Immature natural killer cell (primary cell): Measurements from ENCODE around the gene FIG4. TPM values are rescaled to one million over a fixed set of nuclear protein-coding genes. Genes with fewer than 3 reads are reported as not detected.
"Not testable (repeated sequence)": the region's sequence is repeated elsewhere in the genome, so short reads cannot be mapped to it uniquely, and the experiment has no call there.

Experiments used
- DNase-seq, 3 donors: peaks; one replicate each; pipeline ENCODE4 v3.0.0; 2022; ENCODE audit warnings: mixed read lengths in 1 of 3
- H3K27ac Mint-ChIP-seq, 6 donors: one replicate each; pipeline ENCODE4 v1.8.0; 2020; ENCODE audit warnings: mixed read lengths in 6 of 6, mild to moderate bottlenecking in 5 of 6, inconsistent platforms in 4 of 6, moderate library complexity in 3 of 6
- H3K27me3 Mint-ChIP-seq, 3 donors: one replicate each; pipeline ENCODE4 v1.8.0; 2020 to 2021; ENCODE audit warnings: low read depth in 3 of 3, mild to moderate bottlenecking in 3 of 3, mixed read lengths in 3 of 3, moderate library complexity in 3 of 3, inconsistent platforms in 1 of 3
- H3K36me3 Mint-ChIP-seq, 3 donors: one replicate each; pipeline ENCODE4 v1.8.0; 2020; ENCODE audit warnings: mixed read lengths in 3 of 3, inconsistent platforms in 2 of 3, mild to moderate bottlenecking in 2 of 3
- H3K4me1 Mint-ChIP-seq, 2 donors: one replicate each; pipeline ENCODE4 v1.8.0; 2020; ENCODE audit warnings: inconsistent platforms in 2 of 2, mild to moderate bottlenecking in 2 of 2, mixed read lengths in 2 of 2, moderate library complexity in 1 of 2
- H3K4me3 Mint-ChIP-seq, 5 donors: one replicate each; pipeline ENCODE4 v1.8.0; 2020; ENCODE audit warnings: mild to moderate bottlenecking in 5 of 5, mixed read lengths in 5 of 5, inconsistent platforms in 3 of 5, moderate library complexity in 3 of 5
- H3K9me3 Mint-ChIP-seq, 6 donors: one replicate each; pipeline ENCODE4 v1.8.0; 2020; ENCODE audit warnings: mild to moderate bottlenecking in 6 of 6, mixed read lengths in 6 of 6, inconsistent platforms in 4 of 6, moderate library complexity in 3 of 6
- polyA plus RNA-seq, 3 donors: library from polyadenylated mRNA; unstranded; fragments of 300-500 nt; fragmentation: Illumina TruSeq; gene quantifications; one replicate each; pipeline ENCODE4 v1.2.3, GENCODE V29; 2021

The FIG4 gene
- polyA plus RNA-seq, 3 donors from 2014 or later, result 38.4 to 43.2 (median 39.7) TPM

DNA sequence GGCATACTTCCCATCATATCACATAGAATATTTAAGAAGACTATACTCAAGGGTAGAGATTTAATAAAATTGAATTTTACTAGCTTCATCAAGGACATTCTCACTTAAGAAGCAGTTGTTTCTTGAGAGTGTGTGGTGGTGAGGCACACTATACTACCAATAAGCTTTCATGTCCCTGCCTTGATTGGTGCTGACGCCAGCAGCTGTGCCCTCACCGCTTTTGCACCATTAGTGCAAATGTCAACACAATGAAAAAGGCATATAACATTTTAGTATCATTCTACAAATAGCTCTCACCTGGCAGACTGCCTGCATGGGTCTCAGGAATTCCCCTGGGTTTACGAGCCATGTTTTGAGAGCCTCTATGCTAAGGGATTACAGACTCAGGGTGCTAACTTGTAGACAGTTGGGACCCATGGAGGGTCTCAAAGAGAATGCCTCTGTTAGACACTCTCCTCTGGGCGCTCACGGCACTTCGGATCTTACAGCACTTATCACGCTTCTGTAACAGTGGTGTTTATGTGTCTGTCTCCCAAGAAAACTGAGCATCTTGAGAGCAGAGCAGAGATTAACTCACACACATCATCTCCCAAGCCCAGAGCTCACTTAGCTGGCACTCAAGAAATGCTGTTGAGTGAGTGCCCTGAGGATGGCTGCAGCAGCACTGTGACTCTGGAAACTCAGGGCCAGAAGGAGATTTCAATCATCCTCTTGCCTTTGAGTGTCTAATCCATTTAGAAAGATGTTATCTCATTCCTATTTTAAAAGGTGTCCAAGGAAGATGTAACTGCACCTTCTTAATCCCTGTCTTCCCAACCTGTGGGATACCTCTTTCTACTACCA is 143.7 kb downstream of the FIG4 start:
- Mint-ChIP-seq H3K27me3 (peaks cover 2 to 4% (median 2%) of the 10 kb centered on the region in 3 donors), H3K4me1 (no peaks in the 10 kb centered on the region), H3K36me3 (peaks cover 5 to 27% (median 17%) of the 10 kb centered on the region in 3 donors)

GRCh38 chr6:109840034-109840433 is 148.9 kb downstream of the FIG4 start:
- H3K27me3 Mint-ChIP-seq, result peaks cover 0 to 4% (median 2%) of the 10 kb centered on the region in 3 donors
- no peaks in the 10 kb centered on the region for H3K4me1 Mint-ChIP-seq
- H3K9me3 Mint-ChIP-seq, result no peaks in the 10 kb centered on the region
- no peak for DNase-seq
- no peaks in the 10 kb centered on the region for H3K36me3 Mint-ChIP-seq
- no peak overlapping the region for H3K27ac Mint-ChIP-seq
- no peak overlapping the region for H3K4me3 Mint-ChIP-seq

More for the DNA sequence above, 143.7 kb downstream of the FIG4 start:
- H3K4me3 Mint-ChIP-seq, result no peak overlapping the region
- H3K27ac Mint-ChIP-seq, result peak overlapping the region in 1 of 6 donors; percentile 45
- DNase-seq, result no peak
- H3K9me3 Mint-ChIP-seq, result peaks cover 0 to 2% (median 0%) of the 10 kb centered on the region in 6 donors

DNA sequence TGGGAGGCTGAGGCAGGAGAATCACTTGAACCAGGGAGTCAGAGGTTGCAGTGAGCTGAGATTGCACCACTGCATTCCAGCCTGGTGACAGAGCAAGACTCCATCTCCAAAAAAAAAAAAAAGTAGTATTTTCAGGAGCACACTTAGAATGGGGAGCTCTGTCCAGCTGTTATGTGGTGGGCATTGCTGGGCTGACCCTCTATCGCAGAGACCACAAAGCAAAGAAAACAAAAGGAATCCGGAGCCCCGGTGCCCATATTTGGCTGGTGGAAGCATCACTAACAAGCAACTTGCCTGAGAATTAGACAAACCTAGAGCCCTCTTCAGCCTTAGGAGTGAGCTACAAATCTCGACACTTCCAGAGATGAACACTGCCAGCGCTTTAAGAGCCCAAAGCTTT is 149.7 kb downstream of the FIG4 start:
- Mint-ChIP-seq H3K4me3 (no peak overlapping the region), H3K9me3 (no peaks in the 10 kb centered on the region), H3K4me1 (no peaks in the 10 kb centered on the region), H3K27ac (no peak overlapping the region), H3K36me3 (no peaks in the 10 kb centered on the region), H3K27me3 (peaks cover 0 to 4% (median 2%) of the 10 kb centered on the region in 3 donors)
- DNase-seq, result no peak

DNA sequence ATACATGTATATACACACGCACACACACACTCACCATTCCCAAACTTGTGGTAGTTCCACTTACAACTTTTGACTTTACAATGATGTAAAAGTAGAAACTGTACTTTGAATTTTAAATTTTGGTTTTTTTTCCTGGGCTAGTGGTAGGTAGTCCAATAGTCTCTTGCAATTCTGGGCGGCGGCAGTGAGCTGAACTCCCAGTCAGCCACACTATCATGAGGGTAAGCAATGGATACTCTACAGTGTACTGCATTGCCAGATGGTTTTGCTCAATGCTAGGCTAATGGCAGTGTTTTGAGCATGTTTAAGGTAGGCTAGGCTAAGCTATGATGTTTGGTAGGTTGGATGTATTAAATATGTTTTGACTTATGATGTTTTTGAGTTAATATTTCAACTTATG is 150.8 kb downstream of the FIG4 start:
- H3K27me3 Mint-ChIP-seq, result peaks cover 0 to 4% (median 2%) of the 10 kb centered on the region in 3 donors
- H3K9me3 Mint-ChIP-seq, result no peaks in the 10 kb centered on the region
- DNase-seq, result no peak
- H3K27ac Mint-ChIP-seq, result no peak overlapping the region
- no peaks in the 10 kb centered on the region for H3K4me1 Mint-ChIP-seq
- H3K36me3 Mint-ChIP-seq, result no peaks in the 10 kb centered on the region
- H3K4me3 Mint-ChIP-seq, result no peak overlapping the region

GRCh38 chr6:109852713-109853112 is 161.6 kb downstream of the FIG4 start:
- no peak for DNase-seq
- Mint-ChIP-seq H3K4me3 (no peak overlapping the region), H3K9me3 (no peaks in the 10 kb centered on the region), H3K4me1 (no peaks in the 10 kb centered on the region), H3K27me3 (peaks cover 0 to 3% (median 3%) of the 10 kb centered on the region in 3 donors), H3K36me3 (peaks cover 0 to 4% (median 0%) of the 10 kb centered on the region in 3 donors), H3K27ac (no peak overlapping the region)

- Mint-ChIP-seq H3K27me3 (peaks cover 0 to 3% (median 3%) of the 10 kb centered on the region in 3 donors), H3K4me3 (no peak overlapping the region), H3K9me3 (no peaks in the 10 kb centered on the region), H3K27ac (no peak overlapping the region), H3K4me1 (no peaks in the 10 kb centered on the region), H3K36me3 (peaks cover 0 to 4% (median 0%) of the 10 kb centered on the region in 3 donors)
- DNase-seq, result no peak
These were observed 162.3 kb downstream of the FIG4 start for GRCh38 chr6:109853426-109853825.

DNA sequence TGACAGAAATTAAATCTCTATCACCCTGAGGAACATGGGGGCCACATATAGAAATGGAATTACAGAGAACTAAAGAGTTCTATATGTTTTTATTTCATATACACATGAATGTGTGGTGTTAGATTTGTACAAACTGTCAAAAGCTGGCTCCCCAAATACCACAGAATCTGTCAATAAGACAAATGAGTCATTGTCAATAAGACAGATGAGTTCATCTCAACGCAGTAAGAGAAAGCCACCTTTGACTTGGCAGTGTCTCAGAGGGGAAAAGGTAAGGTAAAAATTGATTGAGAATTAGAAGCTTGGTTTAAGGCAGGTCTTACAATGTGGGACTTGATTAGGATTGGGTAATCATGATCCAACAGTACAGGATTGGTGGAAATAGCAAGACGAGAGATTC is 162.9 kb downstream of the FIG4 start:
- Mint-ChIP-seq H3K4me3 (no peak overlapping the region), H3K36me3 (peaks cover 0 to 2% (median 0%) of the 10 kb centered on the region in 3 donors), H3K9me3 (no peaks in the 10 kb centered on the region), H3K4me1 (no peaks in the 10 kb centered on the region), H3K27ac (no peak overlapping the region), H3K27me3 (peaks cover 0 to 3% (median 3%) of the 10 kb centered on the region in 3 donors)
- no peak for DNase-seq

DNA sequence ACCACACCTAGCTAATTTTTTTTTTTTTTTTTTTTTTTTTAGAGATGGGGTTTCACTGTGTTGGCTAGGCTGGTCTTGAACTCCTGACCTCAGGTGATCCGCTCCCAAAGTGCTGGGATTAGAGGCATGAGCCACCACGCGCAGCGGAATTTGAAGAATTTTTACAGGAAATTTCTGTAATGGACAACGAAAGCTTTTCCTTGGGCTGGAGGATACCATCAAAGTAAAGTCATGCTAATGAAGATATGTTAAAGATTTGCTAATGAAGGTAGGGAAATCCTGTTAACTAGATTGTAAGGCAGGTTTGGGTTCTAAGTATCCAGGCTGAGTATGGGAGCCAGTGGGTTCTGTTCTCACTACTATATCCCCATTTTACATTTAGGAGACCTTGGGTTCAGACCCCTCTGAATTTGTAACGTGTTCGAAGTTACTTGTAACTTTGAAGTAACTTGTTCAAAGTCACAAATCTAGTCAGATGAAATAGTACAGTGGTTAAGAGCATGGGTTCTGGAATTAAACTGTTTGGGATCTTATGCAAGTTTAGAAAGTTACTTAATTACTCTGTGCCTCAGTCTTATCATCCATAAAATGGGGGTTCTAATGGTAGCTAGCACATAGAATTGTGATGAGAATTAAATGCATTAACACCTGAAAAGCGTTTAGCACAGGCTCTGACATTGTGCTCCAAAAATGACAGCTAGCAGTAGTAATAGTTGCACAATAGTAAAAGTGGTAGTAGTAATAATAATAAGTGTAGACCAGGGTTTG is 163.6 kb downstream of the FIG4 start:
- Mint-ChIP-seq H3K4me3 (no peak overlapping the region), H3K9me3 (no peaks in the 10 kb centered on the region), H3K27ac (no peak overlapping the region), H3K36me3 (no peaks in the 10 kb centered on the region), H3K27me3 (peaks cover 0 to 3% (median 3%) of the 10 kb centered on the region in 3 donors), H3K4me1 (no peaks in the 10 kb centered on the region)
- no peak for DNase-seq

DNA sequence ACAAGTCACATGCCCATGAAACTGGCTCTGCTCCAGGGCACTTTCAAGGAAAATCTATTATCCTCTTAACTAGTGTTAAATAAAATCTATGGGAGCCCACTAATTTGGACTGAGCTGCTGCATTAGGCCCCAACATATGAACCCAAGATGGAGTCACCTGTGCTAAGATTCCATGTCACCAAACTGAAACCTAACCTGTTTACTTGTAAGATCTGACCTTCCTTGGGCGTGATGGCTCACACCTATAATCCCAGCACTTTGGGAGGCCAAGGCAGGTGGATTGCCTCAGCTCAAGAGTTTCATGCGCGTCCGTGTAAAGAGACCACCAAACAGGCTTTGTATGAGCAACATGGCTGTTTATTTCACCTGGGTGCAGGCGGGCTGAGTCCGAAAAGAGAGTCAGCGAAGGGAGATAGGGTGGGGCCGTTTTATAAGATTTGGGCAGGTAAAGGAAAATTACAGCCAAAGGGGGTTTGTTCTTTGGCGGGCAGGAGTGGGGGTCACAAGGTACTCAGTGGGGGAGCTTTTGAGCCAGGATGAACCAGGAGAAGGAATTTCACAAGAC is 164.5 kb downstream of the FIG4 start:
- H3K27ac Mint-ChIP-seq, H3K4me3 Mint-ChIP-seq, DNase-seq, H3K9me3 Mint-ChIP-seq, H3K27me3 Mint-ChIP-seq, H3K4me1 Mint-ChIP-seq, H3K36me3 Mint-ChIP-seq: not testable (repeated sequence)

DNA sequence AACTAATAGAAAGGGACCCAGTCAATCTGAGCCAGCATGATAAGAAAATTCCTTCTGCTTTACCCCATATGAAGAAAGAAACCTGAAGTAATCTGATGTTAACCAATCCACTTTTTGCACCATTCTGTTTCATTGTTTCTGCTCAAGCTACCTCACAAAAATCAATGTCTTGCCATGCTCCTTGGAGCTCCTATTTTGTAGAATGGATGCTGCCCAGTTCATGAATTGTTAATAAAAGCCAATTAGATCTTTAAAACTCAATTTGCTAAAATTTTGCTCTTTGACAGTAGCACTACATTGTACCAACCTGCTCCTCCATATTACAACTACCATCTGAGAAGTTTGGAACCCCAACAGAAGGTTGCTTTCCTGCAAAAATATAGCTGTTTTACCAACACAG is 170.8 kb downstream of the FIG4 start:
- H3K4me3 Mint-ChIP-seq, result no peak overlapping the region
- no peak overlapping the region for H3K27ac Mint-ChIP-seq
- H3K27me3 Mint-ChIP-seq, result peaks cover 0 to 4% (median 3%) of the 10 kb centered on the region in 3 donors
- H3K4me1 Mint-ChIP-seq, result no peaks in the 10 kb centered on the region
- DNase-seq, result no peak
- H3K9me3 Mint-ChIP-seq, result peaks cover 0 to 5% (median 1%) of the 10 kb centered on the region in 6 donors
- H3K36me3 Mint-ChIP-seq, result no peaks in the 10 kb centered on the region

DNA sequence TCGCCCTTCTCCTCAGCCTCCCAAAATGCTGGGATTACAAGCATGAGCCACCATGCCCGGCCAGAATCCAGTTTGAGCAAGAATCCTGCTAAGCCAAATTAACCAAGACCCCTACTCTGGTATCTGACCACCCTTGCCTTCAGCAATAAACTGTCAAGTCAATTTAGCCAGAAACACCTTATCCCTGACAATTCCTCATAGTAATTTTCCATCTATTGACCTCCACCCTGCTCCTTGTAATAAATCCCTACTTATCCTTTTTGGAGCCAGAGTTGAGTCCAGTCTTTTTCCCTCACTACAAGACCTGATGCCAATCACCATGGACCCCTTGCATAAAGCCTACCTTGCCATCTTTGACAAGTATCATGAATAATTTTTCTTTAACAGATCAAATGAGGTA is 173.0 kb downstream of the FIG4 start:
- Mint-ChIP-seq H3K9me3 (peaks cover 0 to 5% (median 1%) of the 10 kb centered on the region in 6 donors), H3K27ac (no peak overlapping the region), H3K36me3 (no peaks in the 10 kb centered on the region), H3K27me3 (peaks cover 0 to 7% (median 7%) of the 10 kb centered on the region in 3 donors), H3K4me3 (no peak overlapping the region), H3K4me1 (no peaks in the 10 kb centered on the region)
- DNase-seq, result no peak

- Mint-ChIP-seq H3K4me3 (no peak overlapping the region), H3K36me3 (no peaks in the 10 kb centered on the region), H3K9me3 (peaks cover 0 to 5% (median under 1%) of the 10 kb centered on the region in 6 donors), H3K27me3 (peaks cover 0 to 7% (median 6%) of the 10 kb centered on the region in 3 donors), H3K27ac (no peak overlapping the region), H3K4me1 (no peaks in the 10 kb centered on the region)
- DNase-seq, result no peak
These were observed 174.9 kb downstream of the FIG4 start for GRCh38 chr6:109865968-109866367.

DNA sequence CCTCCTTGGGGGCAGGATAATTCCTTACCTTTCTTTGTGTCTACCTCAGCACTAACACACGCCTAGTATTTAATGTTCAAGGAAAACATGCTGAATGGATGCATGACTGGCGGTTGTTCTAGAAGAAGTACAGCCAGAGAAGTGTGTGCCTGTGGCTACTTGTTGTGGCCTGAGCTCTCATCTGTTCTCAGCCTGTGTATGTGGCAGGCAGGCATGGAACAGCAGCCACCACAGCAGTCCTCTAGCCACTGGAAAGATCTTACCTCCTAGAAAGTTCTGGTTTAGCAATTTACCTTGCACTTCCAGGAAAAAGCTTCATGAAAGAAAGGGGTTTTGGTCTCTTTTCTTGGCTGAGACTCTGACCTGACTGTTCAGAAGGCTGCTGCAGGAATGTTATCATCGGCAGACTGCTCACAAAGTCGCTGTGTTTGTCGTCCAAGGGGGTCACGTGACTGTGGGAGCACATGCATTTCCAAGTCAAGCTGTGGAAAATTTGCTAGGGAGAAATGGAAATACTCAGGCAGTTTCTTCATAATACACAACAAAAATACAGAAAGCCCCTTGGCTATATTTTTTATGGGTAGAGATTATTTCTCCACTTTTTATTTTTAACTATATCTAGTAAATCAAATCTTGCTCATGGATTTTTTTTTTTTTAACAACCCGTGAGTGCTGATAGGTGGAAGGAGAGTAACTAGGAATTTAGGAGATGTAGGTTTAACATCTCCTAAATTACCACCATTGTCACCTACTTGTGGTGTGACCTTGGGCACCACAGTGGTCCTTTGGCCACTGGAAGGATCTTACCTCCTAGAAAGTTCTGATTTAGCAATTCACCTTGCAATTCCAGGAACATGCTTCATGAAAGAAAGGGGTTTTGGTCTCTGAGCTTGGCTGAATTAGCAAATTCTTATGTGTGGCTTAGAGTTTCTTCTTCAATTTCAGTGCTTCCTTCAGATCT is 176.2 kb downstream of the FIG4 start:
- peaks cover 0 to under 1% (median 0%) of the 10 kb centered on the region in 6 donors for H3K9me3 Mint-ChIP-seq
- H3K27me3 Mint-ChIP-seq, result peaks cover 0 to 6% (median 5%) of the 10 kb centered on the region in 3 donors
- no peak for DNase-seq
- H3K36me3 Mint-ChIP-seq, result no peaks in the 10 kb centered on the region
- H3K27ac Mint-ChIP-seq, result no peak overlapping the region
- no peak overlapping the region for H3K4me3 Mint-ChIP-seq
- no peaks in the 10 kb centered on the region for H3K4me1 Mint-ChIP-seq
